Ectodermal cell (in vitro differentiated cells): Measurements from ENCODE around the gene MSI2.

Experiments used
- H3K27ac ChIP-seq: 2 replicates; pipeline ENCODE4 v1.7.0; 2013; ENCODE audit warnings: mild to moderate bottlenecking, low read depth, low read length; ENCODE audit not compliant: insufficient read depth, poor library complexity, severe bottlenecking
- H3K27me3 ChIP-seq: 2 replicates; pipeline ENCODE4 v1.7.0; 2013; ENCODE audit warnings: mild to moderate bottlenecking, low read length; ENCODE audit not compliant: insufficient read depth, control insufficient read depth, poor library complexity, severe bottlenecking
- H3K36me3 ChIP-seq: one replicate; pipeline ENCODE4 v1.7.0; 2013; ENCODE audit warnings: low read length; ENCODE audit not compliant: control insufficient read depth, insufficient read depth
- H3K4me1 ChIP-seq: one replicate; pipeline ENCODE4 v1.7.0; 2013; ENCODE audit warnings: low read length; ENCODE audit not compliant: control insufficient read depth, insufficient read depth
- H3K4me3 ChIP-seq: 2 replicates; pipeline ENCODE4 v1.7.0; 2013; ENCODE audit warnings: low read depth, low read length, control low read depth; ENCODE audit not compliant: insufficient read depth
- H3K9me3 ChIP-seq: 2 replicates; pipeline ENCODE4 v1.7.0; 2013; ENCODE audit warnings: mild to moderate bottlenecking, low read length, moderate library complexity; ENCODE audit not compliant: control insufficient read depth
- WGBS, 2 experiments: methylation state at CpG; one replicate each; pipeline ENCODE4 v1.1.7; 2013; ENCODE audit warnings: missing lambda C conversion rate in 2 of 2; 5-methylcytosine and 5-hydroxymethylcytosine counted together

The MSI2 gene

DNA sequence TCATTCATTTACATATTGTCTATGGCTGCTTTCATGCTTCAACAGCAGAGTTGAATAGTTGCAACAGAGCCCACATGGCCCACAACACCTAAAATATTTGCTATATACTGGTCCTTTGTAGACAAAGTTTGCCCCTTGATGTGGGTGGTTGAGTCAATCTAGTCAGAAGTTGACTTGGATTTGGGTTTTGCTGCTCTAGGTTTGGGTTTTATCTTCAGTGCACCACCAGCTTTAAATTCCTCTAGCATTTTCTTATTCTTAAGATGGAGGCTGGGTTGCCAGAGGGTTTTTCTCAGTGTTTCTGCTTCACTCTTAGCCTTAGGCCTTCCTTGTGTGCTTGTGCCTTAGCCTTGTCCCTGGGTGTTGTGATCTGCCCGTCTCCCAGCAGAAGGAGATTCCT, 437.7 kb downstream of the MSI2 start:
- no peak overlapping the region for H3K4me3 ChIP-seq
- H3K4me1 ChIP-seq: no peaks in the 10 kb centered on the region
- no peaks in the 10 kb centered on the region for H3K27me3 ChIP-seq
- WGBS, 2 experiments: 77 to 89% methylated on average over 1 of the region's 1 CpG
- H3K27ac ChIP-seq: no peak overlapping the region
- no peaks in the 10 kb centered on the region for H3K9me3 ChIP-seq
- no peaks in the 10 kb centered on the region for H3K36me3 ChIP-seq

DNA sequence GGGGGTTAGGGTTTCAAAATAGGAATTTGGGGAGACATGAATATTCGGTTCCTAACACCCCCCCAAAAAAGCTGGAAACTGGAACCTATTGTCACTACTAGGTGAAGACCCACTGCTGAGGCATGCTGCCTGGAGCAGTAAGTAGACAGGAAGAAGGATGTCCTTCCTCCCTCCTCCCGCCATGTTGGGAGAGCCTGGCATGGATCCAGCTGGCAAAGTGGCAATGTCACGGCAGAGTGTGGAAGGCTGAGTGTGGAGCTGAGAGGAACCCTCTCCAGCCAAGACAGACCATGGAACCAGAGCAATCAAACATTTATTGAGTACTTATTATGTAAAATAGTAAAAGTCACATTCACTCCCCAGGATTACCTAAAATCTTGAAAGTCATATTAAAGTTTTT, 439.7 kb downstream of the MSI2 start:
- H3K9me3 ChIP-seq: no peaks in the 10 kb centered on the region
- no peaks in the 10 kb centered on the region for H3K36me3 ChIP-seq
- H3K4me3 ChIP-seq: no peak overlapping the region
- H3K27ac ChIP-seq: no peak overlapping the region
- H3K27me3 ChIP-seq: no peaks in the 10 kb centered on the region
- WGBS, 2 experiments: 98 to 100% methylated on average over 3 of the region's 3 CpGs
- no peaks in the 10 kb centered on the region for H3K4me1 ChIP-seq

DNA sequence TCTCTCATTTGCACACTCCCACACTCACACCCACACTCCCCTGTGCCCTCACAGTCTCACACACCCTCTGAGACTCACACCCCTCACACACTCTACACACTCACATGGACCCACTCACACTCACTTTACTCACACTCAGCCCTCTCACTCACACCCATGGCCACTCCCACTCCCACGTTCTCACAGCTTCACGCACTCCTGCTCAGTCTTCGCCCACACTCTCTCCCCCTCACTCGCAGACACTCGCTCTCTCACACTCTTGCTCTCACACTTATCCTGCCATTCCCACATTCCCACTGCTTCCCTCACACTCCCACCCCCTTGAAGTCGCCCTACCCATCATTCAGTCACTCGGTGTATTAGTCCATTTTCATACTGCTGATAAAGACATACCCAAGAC, 440.9 kb downstream of the MSI2 start:
- no peak overlapping the region for H3K4me3 ChIP-seq
- no peaks in the 10 kb centered on the region for H3K9me3 ChIP-seq
- 91 to 95% methylated on average over 7 of the region's 7 CpGs for WGBS, 2 experiments
- no peaks in the 10 kb centered on the region for H3K36me3 ChIP-seq
- H3K4me1 ChIP-seq: no peaks in the 10 kb centered on the region
- H3K27ac ChIP-seq: no peak overlapping the region
- H3K27me3 ChIP-seq: no peaks in the 10 kb centered on the region

DNA sequence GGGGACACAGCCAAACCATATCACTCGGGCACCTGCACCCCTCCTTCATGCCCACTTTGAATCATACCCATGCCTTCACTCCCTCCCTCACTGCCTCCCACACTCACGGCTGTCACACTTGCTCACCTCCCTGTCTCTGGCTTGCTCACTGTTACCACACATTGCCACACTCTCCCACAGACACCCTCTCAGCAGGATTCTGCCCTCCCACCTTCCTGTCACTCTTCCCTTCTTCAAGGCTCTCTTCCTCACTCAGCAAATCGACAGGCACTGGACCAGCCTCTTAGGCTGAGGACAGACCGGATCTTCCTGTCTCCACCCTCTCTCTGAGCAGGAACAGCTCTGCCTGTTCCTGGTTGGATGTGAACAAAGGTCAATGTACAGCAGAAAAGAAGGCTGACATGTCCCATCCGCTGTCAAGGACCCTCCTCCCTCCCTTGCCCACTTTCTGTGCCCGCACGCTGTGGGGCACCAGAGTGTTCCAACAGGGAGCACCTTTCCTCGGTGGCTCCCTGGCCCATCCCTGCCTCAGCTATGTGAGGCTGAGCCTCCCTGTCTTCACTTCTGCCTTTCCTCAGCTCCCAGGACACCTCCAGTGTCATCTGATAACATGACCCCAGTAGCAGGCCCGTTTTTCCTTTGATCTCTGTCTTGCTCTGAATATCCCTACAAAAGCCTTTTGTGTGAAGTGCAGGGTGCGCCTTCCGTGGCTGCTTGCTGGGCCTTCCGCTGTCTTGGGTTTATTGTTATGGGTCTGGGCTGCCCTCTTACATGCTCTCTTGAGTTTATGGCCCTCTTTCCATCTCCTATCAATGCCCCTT, 441.8 kb downstream of the MSI2 start:
- no peaks in the 10 kb centered on the region for H3K27me3 ChIP-seq
- WGBS, 2 experiments: 54 to 56% methylated on average over 12 of the region's 12 CpGs
- H3K4me1 ChIP-seq: no peaks in the 10 kb centered on the region
- H3K4me3 ChIP-seq: no peak overlapping the region
- H3K36me3 ChIP-seq: no peaks in the 10 kb centered on the region
- H3K9me3 ChIP-seq: no peaks in the 10 kb centered on the region
- H3K27ac ChIP-seq: no peak overlapping the region

DNA sequence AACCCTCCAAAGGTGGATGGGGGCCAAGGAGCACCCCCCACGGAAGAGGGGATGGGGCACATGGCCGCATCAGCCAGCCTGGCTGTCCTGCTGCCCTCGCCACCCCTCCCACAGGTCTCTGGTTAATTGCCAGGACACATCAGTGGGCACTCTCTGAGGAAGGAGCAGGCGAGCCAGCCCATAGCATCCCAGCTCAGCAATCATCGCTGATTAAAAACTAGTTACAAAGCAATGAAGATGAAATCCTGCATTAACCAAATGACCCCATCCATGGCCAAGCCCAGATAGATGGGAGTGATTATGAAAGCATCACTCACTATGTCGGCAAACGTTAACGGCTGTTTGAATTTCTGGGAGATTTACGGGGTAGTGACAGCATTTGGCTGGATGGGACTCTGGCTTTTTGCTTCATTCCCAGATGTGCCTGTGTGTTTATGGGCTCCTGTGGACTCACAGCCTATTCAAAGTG, 443.5 kb downstream of the MSI2 start:
- 93 to 94% methylated on average over 9 of the region's 9 CpGs for WGBS, 2 experiments
- Histone ChIP-seq H3K4me1 (no peaks in the 10 kb centered on the region), H3K4me3 (no peak overlapping the region), H3K9me3 (no peaks in the 10 kb centered on the region), H3K27me3 (no peaks in the 10 kb centered on the region), H3K36me3 (no peaks in the 10 kb centered on the region), H3K27ac (no peak overlapping the region)

DNA sequence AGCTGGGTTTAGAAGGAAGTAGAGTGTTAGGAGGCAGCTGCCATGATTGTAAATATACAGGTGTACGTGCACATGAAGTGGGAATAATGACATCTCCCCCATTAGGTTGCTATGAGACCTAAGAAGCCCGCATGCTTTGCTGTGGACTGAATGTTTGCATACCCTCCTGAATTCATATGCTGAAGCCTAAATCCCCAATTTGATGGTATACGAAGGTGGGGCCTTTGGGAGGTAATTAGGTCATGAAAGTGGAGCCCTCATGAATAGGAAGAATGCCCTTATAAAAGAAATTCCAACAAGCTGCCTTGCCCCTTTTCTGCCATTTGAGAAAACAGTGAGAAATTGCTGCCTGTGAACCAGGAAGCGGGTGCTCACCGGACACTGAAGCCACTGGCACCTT, 444.8 kb downstream of the MSI2 start:
- no peaks in the 10 kb centered on the region for H3K27me3 ChIP-seq
- no peak overlapping the region for H3K4me3 ChIP-seq
- H3K4me1 ChIP-seq: peaks cover 6% of the 10 kb centered on the region
- H3K36me3 ChIP-seq: no peaks in the 10 kb centered on the region
- no peaks in the 10 kb centered on the region for H3K9me3 ChIP-seq
- WGBS, 2 experiments: 87 to 94% methylated on average over 5 of the region's 5 CpGs
- H3K27ac ChIP-seq: no peak overlapping the region

DNA sequence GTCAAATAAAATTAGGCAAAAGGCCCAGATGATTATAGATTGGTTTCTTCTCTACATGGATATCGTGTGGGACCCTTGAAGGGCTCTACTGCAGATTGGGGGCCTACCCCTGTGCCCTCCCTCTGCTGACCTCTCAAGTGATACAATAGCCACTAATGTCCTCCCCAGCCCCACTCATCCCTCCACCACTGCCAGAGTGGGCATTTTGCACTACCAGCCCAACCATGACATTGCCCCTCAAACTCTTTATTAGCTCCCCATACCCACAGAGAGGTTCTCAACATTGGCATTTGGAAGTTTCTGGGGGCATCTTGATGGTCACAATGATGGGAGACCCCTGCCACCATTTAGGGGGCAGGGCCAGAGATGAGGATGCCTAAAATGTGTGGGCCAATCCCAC, 446.9 kb downstream of the MSI2 start:
- no peak overlapping the region for H3K4me3 ChIP-seq
- WGBS, 2 experiments: 94 to 100% methylated on average over 1 of the region's 1 CpG
- peaks cover 23% of the 10 kb centered on the region for H3K4me1 ChIP-seq
- H3K27ac ChIP-seq: no peak overlapping the region
- no peaks in the 10 kb centered on the region for H3K27me3 ChIP-seq
- no peaks in the 10 kb centered on the region for H3K9me3 ChIP-seq
- no peaks in the 10 kb centered on the region for H3K36me3 ChIP-seq

DNA sequence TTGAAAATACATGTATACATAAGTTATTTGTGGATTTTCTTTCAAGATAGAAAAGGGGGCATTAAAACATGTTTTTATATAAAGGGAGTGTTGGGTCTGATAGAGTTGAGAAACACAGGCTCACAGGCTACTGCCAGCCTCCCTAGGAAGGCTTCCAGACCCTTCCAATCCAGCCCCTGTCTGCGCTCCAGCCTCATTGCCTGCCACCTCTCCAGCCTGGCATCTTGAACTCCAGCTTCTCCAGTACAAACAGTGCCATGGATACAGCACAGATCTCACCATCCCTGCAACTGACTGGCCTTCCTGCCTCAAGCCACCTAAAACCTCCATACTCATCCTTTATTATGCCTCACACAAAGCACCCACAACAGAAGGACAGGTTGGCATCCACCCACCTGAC, 448.1 kb downstream of the MSI2 start:
- H3K4me3 ChIP-seq: no peak overlapping the region
- H3K36me3 ChIP-seq: no peaks in the 10 kb centered on the region
- 97 to 98% methylated on average over 1 of the region's 1 CpG for WGBS, 2 experiments
- H3K9me3 ChIP-seq: no peaks in the 10 kb centered on the region
- no peaks in the 10 kb centered on the region for H3K27me3 ChIP-seq
- no peak overlapping the region for H3K27ac ChIP-seq
- peaks cover 28% of the 10 kb centered on the region for H3K4me1 ChIP-seq

DNA sequence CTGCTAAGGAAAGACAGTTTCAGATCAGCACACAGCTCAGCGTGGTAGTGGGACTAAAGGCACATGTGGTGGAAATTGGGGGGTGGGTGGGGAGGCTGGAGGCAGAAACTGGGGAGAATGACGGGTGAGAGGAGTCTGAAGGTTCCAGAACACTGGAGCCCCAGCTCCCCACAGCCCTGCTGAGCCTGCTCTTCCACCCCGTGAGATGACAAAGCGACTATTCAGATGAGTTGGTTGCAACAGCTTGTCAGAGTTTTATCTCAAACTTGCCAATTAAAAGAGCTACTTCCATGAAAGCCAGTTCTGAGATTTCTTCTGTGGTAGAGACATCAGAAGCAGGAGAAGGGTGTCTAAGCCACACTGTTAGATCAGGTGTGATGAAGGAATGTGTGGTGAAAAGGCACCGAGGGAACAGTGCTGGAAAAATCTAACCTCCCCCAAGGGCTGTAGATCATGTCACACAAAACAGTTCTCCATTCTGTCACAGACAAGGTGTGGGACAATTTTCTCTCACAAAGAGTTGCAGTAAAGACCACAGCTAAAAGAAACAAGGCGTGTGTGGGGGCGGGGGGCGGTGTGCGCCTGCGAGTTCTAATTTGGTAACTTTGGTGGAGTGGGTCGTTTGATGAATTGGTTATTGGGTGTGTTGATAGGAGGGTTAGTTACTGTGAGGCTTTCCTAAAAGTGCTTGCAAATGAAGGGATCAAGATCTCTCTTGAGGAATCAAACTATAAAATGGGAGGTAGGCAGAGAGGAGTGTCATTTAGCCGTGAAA, 449.8 kb downstream of the MSI2 start:
- Histone ChIP-seq H3K4me1 (peaks cover 28% of the 10 kb centered on the region), H3K27me3 (no peaks in the 10 kb centered on the region), H3K9me3 (no peaks in the 10 kb centered on the region), H3K27ac (no peak overlapping the region), H3K4me3 (no peak overlapping the region), H3K36me3 (no peaks in the 10 kb centered on the region)
- 86% methylated on average over 12 of the region's 12 CpGs for WGBS, 2 experiments

DNA sequence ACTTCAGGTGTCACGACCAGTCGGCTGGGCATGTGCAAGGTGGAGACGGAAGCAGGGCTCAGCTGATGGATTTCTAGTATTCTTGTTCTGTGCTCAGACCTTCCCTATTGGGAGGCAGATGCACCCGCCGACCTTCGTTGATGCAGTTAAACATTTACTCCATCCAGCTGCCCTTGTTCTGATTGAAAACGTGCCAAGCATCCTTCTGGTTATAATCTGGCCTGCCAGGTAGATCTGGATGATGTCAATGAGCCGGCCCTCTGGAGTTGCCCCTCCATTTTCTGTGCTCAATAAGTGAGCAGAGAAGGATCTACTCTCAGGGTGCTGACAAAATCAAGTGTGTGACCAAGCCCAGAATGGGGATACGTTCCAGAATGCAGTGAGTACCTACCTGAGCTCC, 450.4 kb downstream of the MSI2 start:
- 89 to 92% methylated on average over 9 of the region's 9 CpGs for WGBS, 2 experiments
- no peaks in the 10 kb centered on the region for H3K9me3 ChIP-seq

More for the DNA sequence above, 450.4 kb downstream of the MSI2 start:
- H3K4me1 ChIP-seq: peaks cover 28% of the 10 kb centered on the region
- H3K27me3 ChIP-seq: no peaks in the 10 kb centered on the region
- no peak overlapping the region for H3K4me3 ChIP-seq
- no peak overlapping the region for H3K27ac ChIP-seq
- no peaks in the 10 kb centered on the region for H3K36me3 ChIP-seq
